ENCODE data around the gene PGM2. TPM values are rescaled to one million over a fixed set of nuclear protein-coding genes. Genes with fewer than 3 reads are reported as not detected.

Gene PGM2
- total RNA-seq, 3 donors from 2014 or later (not counting 1 experiment from before 2014, with no cell fraction given): 18.7 to 31.9 (median 27.1) TPM

GRCh38 chr4:37885496-37885895 is 59.0 kb downstream of the PGM2 start:
- DNase-seq: no peak
- Histone ChIP-seq H3K36me3 (ENCODE audit: control insufficient read depth, insufficient read depth, low read length) (no peaks in the 10 kb centered on the region), H3K27me3 (ENCODE audit: control insufficient read depth, insufficient read depth, low read length) (no peaks in the 10 kb centered on the region), H3K4me1 (ENCODE audit: control insufficient read depth, insufficient read depth, low read length) (peaks cover 5% of the 10 kb centered on the region), H3K4me3 (ENCODE audit: low read length) (no peak overlapping the region), H3K9me3 (ENCODE audit: control insufficient read depth, insufficient read depth, low read length) (no peaks in the 10 kb centered on the region), H3K27ac (ENCODE audit: low read length) (no peak overlapping the region)
- TF ChIP-seq CTCF (IDR thresholded peaks at IDR 0.05): no peak
- no peaks in the 10 kb centered on the region for H3K9me3 Mint-ChIP-seq
- ATAC-seq: no peak
- 77% methylated on average over 8 of the region's 8 CpGs for WGBS (ENCODE audit: insufficient coverage)
- H3K36me3 Mint-ChIP-seq: no peaks in the 10 kb centered on the region
- intact Hi-C loops (cut with micrococcal nuclease): no loop called here
- H3K27me3 Mint-ChIP-seq (ENCODE audit: low read depth in 2 of 2): peaks cover 2 to 10% of the 10 kb centered on the region in 2 donors
- H3K27ac Mint-ChIP-seq: no peak overlapping the region
- no peak overlapping the region for H3K4me3 Mint-ChIP-seq
- H3K4me1 Mint-ChIP-seq: peaks cover 4 to 7% of the 10 kb centered on the region in 2 donors

DNA sequence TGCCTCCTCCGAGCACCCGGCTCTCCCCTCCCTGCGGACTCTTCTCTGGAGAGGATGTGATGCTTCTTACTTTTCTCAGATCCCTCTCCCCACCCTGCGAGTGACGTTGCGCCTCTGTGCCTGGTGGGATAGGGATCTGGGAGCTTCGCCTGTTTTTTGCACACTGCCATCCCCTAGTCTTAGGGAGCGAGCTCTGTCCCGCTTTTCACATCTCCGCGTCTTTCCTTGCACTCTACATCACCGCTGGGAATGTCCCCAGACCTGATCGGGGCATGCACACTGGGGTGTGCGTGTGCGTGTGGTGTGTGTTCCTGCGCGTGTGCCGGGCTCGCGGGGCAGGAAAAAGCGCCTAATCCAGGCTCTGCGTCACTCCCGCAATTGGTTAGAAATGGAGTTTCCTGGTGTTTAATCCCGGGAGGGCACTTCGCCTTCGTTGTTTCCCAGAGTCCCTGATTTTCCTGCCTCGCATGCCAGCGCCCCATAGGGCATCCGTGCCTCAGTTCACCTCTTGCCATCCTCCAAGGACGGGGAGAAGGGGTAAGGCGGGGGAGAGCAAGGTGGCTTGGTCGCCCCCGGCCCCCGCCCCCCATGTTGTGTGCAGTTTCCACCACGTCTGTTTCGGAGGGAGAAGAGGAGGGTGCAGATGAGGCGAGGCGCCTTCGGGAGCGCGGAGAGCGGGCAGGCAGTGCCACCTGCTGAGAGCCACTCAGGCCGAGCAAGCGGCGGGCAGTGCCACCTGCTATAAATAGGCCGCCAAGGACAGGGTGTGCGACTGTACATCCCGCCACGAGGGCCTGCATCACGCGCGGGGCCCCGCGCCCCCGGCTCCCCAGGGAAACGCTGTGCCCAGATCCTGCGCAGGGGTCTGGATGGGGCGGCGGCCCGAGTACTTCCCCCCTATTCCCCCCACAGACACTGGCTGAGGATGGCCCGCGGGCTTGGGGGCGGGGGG is 63.6 kb downstream of the PGM2 start:
- peak overlapping the region; percentile 10 for H3K27ac ChIP-seq (ENCODE audit: low read length)
- H3K4me3 ChIP-seq (ENCODE audit: low read length): peak overlapping the region; percentile 65
- no peaks in the 10 kb centered on the region for H3K9me3 ChIP-seq (ENCODE audit: control insufficient read depth, insufficient read depth, low read length)
- no peaks in the 10 kb centered on the region for H3K36me3 ChIP-seq (ENCODE audit: control insufficient read depth, insufficient read depth, low read length)
- ATAC-seq: peak; percentile 31 to 59 (median 55)
- H3K27ac Mint-ChIP-seq: peak overlapping the region in 1 of 2 donors; percentile 91
- no peaks in the 10 kb centered on the region for H3K27me3 ChIP-seq (ENCODE audit: control insufficient read depth, insufficient read depth, low read length)
- peak; percentile 29 to 57 for DNase-seq
- peaks cover 23 to 26% of the 10 kb centered on the region in 2 donors for H3K4me1 Mint-ChIP-seq
- no peak for TF ChIP-seq CTCF (IDR thresholded peaks at IDR 0.05)
- H3K4me3 Mint-ChIP-seq: peak overlapping the region; percentile 94
- H3K36me3 Mint-ChIP-seq: no peaks in the 10 kb centered on the region
- H3K9me3 Mint-ChIP-seq: no peaks in the 10 kb centered on the region
- H3K27me3 Mint-ChIP-seq (ENCODE audit: low read depth in 2 of 2): no peaks in the 10 kb centered on the region
- H3K4me1 ChIP-seq (ENCODE audit: control insufficient read depth, insufficient read depth, low read length): peaks cover 22% of the 10 kb centered on the region
- intact Hi-C loops (cut with micrococcal nuclease): loop anchor here (2.0 kb wide), 1 partner anchor 63 kb away; the partner anchor contains the start of gene PGM2
- 43% methylated on average over 57 of the region's 63 CpGs for WGBS (ENCODE audit: insufficient coverage)

GRCh38 chr4:37890801-37891259 is 64.3 kb downstream of the PGM2 start, which contains the start of gene TBC1D1:
Gene TBC1D1, plus strand, starts transcription at chr4:37891084. Its CDS starts 11,012 bp downstream, at chr4:37902096.
- no peaks in the 10 kb centered on the region for H3K9me3 Mint-ChIP-seq
- peaks cover 23 to 28% of the 10 kb centered on the region in 2 donors for H3K4me1 Mint-ChIP-seq
- peak within 1 kb of the TSS; percentile 90 to 91 for H3K27ac Mint-ChIP-seq
- no peaks in the 10 kb centered on the region for H3K36me3 Mint-ChIP-seq
- Histone ChIP-seq H3K27me3 (ENCODE audit: control insufficient read depth, insufficient read depth, low read length) (no peaks in the 10 kb centered on the region), H3K36me3 (ENCODE audit: control insufficient read depth, insufficient read depth, low read length) (no peaks in the 10 kb centered on the region), H3K4me1 (ENCODE audit: control insufficient read depth, insufficient read depth, low read length) (peaks cover 22% of the 10 kb centered on the region), H3K4me3 (ENCODE audit: low read length) (peak within 1 kb of the TSS; percentile 65), H3K9me3 (ENCODE audit: control insufficient read depth, insufficient read depth, low read length) (no peaks in the 10 kb centered on the region), H3K27ac (ENCODE audit: low read length) (peak within 1 kb of the TSS; percentile 76)
- ATAC-seq (peak; percentile 32 to 52 (median 50)), DNase-seq (peak in 1 of 2 donors; percentile 62)
- WGBS (ENCODE audit: insufficient coverage): under 1% methylated on average over 43 of the region's 43 CpGs
- no peak for TF ChIP-seq CTCF (IDR thresholded peaks at IDR 0.05)
- no peaks in the 10 kb centered on the region for H3K27me3 Mint-ChIP-seq (ENCODE audit: low read depth in 2 of 2)
- intact Hi-C loops (cut with micrococcal nuclease): loop anchor here (2.0 kb wide), 1 partner anchor 64 kb away; the partner anchor contains the start of gene PGM2
- H3K4me3 Mint-ChIP-seq: peak within 1 kb of the TSS; percentile 94

All from natural killer cell (primary cell).